ENCODE results near the gene TLK2.
"Not testable (repeated sequence)": the region's sequence is repeated elsewhere in the genome, so short reads cannot be mapped to it uniquely, and the experiment has no call there.

TLK2 gene

DNA sequence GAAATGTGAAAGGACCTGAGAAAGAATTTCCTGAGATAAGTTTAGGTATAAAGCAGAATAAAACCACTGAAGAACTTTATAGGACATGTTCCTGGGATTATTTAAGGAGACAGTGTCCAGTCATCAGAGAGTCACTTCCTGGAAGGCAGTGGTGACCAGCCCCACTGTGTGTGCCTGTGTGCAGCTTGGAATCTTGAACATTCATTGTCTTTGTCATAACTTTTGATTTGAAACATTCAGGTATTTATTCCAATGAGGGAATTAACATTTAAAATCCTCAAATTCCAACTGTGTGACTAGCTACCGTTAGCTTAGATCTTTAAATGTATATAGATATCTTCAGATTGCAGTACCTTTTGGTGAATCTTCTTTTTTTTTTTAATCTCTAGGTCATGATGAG, 87.2 kb downstream of the TLK2 start:
- no peak for DNase-seq

DNA sequence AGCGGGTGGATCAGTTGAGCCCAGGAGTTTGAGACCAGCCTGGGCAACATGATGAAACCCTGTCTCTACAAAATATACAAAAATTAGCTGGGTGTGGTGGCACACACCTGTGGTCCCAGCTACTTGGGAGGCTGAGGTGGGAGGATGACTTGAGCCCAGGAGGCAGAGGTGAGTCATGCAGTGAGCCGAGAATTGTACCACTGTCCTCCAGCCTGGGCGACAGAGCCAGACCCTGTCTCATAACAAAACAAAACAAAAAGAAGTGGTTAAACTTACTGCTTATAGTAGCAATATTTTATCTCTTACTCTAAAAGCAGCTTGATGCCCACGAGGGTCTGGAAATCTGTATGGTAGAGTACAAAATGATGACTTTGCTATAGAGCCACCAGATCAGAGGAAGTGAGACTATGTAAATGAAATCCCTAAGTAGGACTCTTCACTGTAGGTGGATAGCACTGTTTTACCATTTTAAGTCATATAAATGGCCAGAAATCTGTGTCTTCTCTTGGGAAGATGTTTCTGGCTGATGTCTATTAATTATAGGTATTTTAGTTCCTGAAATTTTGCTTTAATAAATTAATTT, 88.5 kb downstream of the TLK2 start:
- no peak for DNase-seq

DNA sequence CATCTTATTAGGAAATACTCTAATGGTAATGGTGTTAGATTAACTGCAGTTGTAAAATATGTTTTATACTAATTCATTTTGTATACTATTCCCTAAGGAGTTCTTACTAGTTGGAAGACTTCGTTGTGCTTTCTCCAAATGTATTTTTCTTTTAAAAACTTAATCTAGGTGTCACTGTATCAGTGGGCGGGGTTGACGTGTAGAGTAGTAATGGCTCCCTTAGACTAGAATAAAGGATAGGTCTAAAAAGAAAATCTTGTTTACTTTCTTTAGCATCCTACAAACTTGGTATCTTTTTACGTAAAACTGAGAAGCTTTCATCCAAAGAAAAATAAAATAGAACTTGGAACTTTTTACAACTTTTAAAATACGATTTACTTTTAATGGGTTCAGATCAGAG, 93.9 kb downstream of the TLK2 start:
- no peak for DNase-seq

DNA sequence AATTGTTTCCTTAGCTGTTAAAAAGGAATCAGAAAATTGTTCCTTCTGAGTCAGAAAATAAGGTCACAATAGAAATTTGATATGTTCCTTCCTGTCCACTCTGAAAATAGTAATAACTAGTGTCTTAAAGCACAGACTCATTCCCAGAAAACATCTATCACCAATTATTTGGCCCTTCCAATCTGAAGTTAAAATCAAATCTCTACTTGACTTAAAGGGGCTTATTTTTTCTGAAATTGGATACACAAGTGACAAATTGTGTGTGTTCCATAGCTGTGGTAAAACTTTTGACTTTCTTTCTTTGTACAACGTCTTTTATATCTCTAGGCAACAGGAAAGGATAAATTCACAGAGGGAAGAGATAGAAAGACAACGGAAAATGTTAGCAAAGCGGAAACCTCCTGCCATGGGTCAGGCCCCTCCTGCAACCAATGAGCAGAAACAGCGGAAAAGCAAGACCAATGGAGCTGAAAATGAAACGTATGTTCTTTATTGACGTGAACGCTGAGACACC, 94.3 kb downstream of the TLK2 start:
- DNase-seq, result no peak

DNA sequence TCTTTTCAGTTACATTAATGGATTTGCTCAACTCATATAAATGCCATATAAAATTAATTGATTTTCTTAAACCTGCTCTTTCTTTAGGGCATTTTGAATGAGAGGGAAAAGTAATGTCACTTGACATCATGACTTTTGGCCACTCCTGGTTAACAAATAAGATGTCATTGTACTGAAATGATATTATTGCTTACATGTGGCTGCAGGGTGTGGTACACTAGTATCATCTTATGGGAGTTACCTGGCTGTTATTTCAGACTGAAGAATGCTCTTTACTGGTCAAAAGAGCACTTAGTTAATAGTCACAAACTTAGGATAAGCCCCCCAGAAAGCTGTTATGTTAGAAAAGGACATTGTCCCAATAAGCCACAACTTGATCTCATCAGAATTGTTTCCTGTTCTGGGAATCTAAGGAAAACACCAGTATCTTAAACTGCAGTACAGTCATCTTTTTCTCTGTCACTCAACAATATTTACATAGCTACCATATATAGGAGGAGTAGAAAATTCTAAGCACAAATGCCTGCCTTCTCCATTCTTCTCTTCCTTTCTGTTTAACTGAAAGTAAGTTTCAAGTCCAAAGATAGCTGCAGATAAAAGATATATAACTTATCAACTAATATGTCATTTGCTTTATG, 95.0 kb downstream of the TLK2 start:
- no peak for DNase-seq

DNA sequence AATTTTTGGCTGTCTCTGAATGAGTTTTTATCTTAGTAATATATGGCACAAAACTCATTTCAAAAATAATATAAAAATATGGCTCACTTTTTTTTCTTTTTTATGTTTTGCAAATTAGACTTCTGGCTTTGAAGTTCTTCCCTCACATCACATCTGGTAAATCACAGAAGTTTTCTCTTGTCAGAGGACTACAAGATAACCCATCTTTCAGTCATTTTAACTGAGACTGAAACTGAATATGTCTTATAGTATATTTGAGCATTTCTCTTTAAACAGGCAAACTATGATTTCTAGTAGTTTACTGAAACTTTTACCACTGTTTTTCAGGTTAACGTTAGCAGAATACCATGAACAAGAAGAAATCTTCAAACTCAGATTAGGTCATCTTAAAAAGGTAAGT, 97.8 kb downstream of the TLK2 start:
- no peak for DNase-seq

DNA sequence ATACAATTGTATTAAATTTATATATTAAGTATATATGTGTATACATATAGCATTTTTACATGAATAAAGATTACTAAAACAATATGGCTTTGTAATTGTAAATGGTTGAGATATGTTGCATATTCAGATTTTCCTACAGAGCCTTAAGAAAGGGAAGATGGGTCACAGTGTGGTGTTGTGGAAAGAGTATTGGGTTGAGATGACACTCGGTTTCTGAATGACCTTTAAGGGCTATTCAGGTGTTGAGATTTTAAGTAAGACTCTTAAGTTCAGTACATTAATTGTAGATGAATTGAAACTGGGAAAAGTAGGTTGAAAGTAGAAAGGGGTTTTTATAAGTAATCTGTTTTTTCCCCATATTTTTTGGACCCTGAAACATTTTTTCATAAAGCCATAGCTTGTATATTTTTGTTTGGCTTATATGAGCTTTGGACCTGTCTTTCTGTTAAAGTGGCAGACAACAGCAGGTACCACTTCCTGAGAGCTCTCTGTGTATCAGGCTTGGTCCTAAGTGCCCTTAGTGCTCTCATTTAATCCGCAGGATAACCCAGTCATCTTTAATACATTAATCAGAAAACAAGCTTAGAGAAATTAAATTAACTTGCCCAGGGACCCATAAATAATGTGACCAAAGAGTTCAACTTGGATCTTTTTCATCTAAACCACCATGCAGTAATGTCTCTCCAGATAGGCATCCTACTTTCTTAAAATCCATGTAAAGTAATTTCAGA, 100.3 kb downstream of the TLK2 start:
- no peak for DNase-seq

DNA sequence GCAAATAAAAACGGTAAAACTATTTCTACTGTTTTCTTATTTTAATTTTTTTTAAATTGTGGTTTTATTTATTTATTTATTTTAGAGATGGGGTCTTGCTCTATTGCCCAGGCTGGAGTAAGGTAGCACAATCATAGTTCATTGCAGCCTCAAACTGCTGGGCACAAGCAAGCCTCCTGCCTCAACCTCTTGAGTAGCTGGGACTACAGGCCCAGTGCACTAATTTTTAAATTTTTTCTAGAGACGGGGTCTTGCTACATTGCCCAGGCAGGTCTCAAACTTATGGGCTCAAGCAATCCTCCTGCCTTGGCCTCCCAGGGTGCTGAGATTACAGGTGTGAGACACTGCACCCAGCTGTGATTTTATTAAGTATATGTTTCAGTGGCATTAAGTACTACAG, 102.3 kb downstream of the TLK2 start:
- no peak for DNase-seq

- DNase-seq, result no peak
These were observed 103.1 kb downstream of the TLK2 start for GRCh38 chr17:62581764-62582163.

- DNase-seq, result no peak
These were observed 108.9 kb downstream of the TLK2 start for GRCh38 chr17:62587554-62587953.

DNA sequence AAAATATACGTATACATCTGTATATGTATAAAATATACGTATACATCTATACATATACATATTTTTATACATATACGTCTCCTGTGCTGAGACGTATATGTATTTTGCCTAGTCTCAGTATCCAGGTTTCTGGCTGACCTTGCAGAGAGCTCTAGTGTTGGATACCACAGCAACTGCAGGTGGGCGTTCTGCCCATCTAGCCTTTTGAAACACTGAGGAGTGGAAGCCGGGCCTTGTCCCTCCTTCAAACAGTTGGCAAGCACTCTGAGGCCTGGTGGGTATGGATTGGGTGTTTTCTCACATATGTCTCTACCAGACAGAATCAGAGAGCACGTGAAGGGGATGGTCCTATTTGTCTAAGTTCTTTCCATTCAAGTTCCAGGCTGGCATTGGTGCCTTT, 109.5 kb downstream of the TLK2 start:
- no peak for DNase-seq

DNA sequence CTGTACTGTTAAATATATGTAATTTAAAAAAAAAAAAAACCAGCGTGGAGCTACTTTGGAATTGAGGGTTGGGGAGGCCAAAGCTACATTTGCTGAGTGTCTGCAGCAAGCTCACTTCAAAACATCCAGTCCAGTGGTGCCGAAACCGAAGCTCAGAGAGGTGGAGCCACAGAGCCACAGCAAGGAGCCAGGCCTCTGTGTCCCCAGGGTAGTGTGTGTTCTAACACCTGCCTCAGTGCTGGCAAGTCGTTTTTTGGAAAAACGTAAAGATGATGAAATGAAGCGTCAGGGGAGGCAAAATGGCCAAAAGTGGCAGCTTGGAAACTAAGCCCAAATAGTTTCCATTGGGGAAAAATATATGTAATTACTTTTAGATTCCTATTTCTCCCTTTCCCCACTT, 112.7 kb downstream of the TLK2 start:
- DNase-seq, result no peak

DNA sequence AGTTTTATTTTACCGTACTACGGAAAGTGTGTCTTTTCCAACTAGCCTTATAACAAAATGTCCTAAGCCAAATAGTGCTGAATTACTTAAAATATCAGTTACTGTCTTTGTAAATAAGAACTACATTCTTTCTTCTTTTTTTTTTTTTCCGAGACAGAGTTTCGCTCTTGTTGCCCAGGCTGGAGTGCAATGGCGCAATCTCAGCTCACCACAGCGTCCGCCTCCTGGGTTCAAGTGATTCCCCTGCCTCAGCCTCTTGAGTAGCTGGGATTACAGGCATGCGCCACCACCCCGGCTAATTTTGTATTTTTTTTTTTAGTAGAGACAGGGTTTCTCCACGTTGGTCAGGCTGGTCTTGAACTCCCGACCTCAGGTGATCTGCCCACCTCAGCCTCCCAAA, 113.2 kb downstream of the TLK2 start:
- DNase-seq, result not testable (repeated sequence)

DNA sequence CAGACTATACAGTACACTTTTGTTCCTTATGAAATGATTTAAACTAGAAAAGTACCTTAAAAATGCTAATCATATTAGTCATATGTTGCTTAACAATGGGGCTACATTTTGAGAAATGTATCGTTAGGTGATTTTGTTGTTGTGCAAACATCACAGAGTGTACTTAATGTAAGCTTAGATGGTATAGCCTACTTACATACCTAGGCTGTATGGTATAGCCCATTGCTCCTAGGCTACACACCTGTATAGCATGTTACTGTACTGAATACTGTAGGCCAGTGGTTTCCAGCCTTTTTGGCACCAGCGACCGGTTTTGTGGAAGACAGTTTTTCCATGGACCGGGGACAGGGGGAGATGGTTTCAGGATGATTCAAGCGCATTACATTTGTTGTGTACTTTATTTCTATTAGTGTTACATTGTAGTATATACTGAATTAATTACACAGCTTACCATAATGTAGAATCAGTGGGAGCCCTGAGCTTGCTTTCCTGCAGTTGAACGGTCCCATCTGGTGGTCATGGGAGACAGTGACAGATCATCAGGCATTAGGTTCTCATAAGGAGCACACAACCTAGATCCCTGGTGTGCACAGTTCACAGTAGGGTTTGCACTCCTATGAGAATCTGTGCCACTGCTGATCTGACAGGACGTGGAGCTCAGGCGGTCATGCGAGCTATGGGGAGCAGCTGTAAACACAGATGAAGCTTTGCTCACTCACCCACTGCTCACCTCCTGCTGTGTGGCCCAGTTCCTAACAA, 113.9 kb downstream of the TLK2 start:
- no peak for DNase-seq

GRCh38 chr17:62595484-62595883, 116.9 kb downstream of the TLK2 start:
- no peak for DNase-seq

- DNase-seq, result no peak
These were observed 118.0 kb downstream of the TLK2 start for GRCh38 chr17:62596662-62597061.

- DNase-seq, result no peak
These were observed 118.5 kb downstream of the TLK2 start for GRCh38 chr17:62597150-62597549.

- no peak for DNase-seq
These were observed 119.3 kb downstream of the TLK2 start for GRCh38 chr17:62597920-62598319.

- DNase-seq, result no peak
These were observed 121.5 kb downstream of the TLK2 start for GRCh38 chr17:62599964-62600657.

DNA sequence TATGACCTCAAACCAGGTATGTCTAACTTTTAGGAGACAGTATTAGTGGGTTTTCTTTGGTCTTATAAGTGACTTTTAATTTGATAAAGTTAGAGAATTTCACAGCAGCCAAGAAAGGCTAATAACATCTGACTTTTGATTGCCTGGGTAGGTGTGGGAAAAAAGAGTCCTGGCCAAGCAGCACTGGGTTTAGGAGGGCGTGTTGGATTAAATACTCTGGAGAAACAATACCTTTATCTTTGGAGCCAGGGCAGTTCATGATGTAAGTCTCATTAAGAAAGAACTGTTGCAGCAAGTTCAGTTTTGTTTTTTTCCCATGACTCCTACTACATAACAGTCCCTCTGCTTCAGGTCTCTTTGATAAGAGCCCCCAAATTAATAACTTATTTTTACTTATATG, 122.2 kb downstream of the TLK2 start:
- no peak for DNase-seq

DNA sequence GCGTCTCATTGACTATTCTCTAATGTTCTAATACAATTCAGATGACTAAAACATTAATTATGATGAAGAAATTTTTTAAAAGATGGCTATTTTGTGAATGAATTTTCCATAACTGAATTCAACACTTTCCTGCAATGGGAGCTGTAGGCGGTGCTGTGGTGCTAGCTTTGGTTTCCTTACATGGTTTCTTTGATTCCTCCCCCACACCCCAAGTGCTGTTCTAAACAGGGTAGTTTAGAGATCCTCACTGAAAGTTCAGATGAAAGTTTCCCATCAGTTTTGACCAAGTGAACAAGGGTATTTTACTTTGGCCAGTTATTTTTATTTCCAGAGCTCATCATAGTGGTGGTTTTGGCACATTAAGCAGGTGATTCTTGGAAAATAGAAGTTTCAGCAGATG, 122.8 kb downstream of the TLK2 start:
- no peak for DNase-seq

DNA sequence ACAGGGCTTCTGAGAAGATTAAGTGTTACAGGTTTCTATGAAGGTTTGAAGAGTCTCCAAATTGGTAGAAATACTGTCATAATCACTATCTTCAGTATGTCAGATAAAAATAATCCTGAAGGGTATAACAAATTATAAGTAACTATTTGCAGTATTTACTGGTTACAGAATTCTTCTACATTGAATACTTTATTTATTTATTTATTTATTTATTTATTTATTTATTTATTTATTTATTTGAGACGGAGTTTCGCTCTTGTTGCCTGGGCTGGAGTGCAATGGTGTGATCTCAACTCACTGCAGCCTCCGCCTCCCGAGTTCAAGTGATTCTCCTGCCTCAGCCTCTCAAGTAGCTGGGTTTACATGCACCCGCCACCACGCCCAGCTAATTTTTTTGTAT, 125.2 kb downstream of the TLK2 start:
- not testable (repeated sequence) for DNase-seq

DNA sequence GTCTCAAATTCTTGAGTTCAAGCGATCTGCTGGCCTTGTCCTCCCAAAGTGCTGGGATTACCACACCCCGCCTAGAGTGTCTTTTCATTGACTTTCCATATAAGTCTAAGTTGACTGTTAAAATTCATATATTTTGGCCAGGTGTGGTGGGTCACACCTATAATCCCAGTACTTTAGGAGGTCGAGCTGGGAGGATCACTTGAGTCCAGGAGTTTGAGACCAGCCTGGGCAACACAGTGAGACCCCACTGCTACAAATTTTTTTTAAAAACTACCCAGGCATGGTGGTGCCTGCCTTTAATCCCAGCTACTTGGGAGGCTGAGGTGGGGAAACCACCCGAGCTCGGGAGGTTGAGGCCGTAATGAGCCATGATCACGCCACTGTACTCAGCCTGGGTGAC, 127.0 kb downstream of the TLK2 start:
- no peak for DNase-seq

All from NCI-H187 treated with DMSO at 0.1 percent for 48 hours (cell line).